Measurements from ENCODE around the gene DGCR2.
"Not testable (repeated sequence)": the region's sequence is repeated elsewhere in the genome, so short reads cannot be mapped to it uniquely, and the experiment has no call there.

Gene DGCR2

DNA sequence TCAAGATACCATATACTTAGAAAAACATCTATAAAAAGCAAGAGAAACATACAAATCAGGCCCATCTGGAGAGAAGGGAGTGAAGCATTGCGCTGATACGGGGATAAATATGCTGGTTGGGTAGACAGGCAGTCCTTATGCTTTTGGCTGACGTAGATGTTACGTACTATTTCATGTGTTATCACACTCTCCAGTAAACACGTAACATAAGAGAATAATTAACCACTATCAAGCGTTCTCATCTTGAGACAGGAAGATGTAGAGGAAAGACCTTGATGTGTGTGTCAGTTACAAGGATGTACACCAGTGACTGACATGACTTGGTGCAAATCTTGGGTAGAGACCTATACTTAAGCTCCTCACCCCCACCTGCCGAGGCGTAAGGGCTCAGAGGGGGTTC, 99.5 kb downstream of the DGCR2 start:
- no peak for DNase-seq

DNA sequence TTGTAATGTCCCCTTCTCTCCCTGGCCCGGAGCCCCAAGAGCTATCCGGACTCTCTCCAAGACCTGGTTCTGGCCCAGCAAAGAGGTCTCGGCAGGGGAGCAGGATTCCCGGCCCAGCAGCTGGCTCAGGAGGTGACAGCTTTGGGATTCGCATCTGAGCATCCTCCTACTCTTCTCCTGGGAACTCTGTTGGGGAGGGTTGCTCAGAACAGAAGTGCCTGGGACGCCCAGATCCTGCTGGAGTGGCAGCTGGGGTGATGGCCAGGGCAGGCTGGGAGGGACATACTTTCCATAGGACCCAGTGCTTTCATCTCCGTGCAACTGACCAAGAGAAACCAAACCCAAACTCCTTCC, 102.6 kb downstream of the DGCR2 start:
- DNase-seq, result no peak

DNA sequence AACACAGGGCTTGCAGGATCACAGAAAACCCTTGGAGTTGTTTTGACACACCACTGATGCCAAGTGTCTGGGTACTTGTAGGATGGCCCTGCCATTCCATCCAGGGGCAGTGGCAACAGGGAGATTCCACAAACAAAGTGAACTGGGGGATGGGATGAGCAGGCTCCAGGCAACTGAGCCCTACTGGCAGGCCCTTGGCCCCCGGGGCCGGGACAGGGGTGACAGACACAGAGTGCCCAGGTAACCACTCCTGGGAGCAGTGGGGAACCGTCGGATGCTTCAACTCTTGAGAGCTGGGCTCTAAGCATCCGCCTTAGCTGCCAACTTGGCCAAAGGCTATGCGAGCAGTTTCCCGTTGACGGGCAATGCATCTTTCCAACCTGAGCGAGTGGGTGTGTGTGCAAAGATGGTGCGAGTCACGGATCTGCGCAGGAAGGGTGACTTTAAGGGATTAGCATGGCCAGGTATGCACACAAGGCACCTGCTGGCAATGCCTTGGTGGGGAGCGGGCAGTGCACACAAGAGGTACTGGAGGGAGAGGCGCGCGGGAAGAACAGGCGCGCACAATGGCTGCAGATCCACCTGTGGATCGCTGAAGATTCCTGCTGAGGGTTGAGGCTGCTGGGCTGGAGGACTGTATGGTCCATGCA, 103.1 kb downstream of the DGCR2 start:
- no peak for DNase-seq

DNA sequence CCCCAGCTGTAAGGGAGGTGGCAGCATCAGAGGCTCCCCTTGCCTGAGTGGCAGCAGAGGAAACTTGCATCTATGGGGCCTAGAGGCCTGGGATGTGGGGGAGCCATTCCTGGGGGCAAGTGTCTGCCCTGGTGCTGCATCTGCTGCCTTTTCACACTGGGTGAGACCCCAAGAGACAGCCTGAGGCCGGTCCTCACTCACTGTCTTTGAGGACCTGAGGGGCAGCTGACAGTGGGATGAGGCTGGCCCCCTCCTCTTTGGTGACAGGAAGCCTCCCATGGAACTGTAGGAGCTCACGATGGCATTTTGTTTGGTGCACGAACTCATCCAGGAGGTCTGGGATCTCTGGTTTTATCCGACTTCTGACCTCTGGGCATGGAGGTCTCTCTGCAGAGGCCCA, 104.0 kb downstream of the DGCR2 start:
- no peak for DNase-seq

DNA sequence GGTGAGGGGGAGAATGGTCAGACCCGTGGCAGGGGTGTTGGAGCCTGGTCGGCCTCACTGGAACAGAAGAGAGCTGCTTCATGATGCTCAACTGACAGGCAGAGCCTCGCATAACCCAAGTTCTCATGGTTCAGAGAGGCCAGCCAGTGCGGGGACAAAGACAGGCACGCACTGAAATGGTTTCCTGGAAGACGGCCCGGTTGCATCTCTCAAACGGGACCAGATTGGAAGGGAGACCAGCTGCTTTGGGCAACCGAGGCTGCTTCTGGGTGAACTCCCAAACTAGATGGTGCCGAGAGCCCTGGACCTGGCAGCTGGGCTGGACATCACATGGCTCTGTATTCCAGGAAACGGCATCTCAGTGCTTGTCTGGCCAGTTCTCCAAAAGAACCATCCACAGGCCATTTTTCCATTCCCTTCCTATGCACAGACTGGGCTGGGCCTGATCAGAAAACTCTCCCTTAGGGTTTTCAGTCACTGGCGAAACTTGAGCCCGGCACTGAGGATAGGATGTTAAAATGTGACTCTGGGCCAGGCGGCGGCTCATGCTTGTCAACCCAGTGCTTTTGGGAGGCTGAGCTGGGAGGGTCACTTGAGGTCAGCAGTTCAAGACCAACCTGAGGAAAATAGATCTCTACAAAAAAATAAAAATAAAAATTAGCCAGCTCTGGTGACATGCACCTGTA, 106.0 kb downstream of the DGCR2 start:
- no peak for DNase-seq

DNA sequence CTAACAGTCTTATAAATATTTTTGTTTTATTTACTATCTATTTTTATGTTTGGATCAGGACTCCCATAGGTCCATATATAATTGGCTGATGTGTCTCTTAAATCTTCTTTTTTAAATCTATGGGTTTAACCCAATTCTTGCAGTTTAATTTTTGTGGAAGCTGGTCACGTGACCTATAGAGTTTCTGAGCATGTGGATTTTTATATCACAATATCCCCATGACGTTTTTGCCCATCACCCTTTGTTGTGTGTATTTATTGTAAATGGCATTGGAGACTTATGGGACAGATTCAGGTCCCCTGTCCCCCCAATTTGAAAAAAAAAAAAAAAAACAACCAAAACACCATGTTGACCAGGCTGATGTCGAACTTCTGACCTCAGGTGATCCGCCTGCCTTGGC, 107.3 kb downstream of the DGCR2 start:
- no peak for DNase-seq

DNA sequence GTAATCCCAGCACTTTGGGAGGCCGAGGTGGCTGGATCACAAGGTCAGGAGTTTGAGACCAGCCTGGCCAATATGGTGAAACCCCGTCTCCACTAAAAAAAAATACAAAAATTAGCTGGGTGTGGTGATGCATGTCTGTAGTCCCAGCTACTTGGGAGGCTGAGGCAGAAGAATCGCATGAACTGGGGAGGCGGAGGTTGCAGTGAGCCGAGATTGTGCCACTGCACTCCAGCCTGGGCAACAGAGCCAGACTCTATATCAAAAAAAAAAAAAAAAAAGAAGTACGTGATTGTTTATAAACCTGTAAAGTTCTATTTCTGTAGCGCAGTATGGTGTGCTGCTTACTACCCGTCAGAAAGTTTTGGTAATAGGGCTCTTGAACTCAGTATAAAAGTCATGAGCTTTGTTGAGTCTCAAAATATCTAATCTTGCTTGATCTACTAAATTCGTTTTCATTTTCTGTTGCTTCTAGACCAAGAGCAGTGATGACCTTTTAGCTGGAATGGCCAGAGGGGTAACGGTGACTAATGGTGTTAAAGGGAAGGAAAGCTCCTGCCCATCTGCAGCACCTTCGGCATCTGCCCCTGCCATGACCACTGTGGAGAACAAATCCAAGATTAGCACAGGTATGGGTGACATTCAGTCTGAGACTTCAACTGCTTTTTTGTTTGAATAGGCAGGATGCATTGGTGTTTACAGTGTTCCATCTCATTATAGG, 108.2 kb downstream of the DGCR2 start:
- not testable (repeated sequence) for DNase-seq

DNA sequence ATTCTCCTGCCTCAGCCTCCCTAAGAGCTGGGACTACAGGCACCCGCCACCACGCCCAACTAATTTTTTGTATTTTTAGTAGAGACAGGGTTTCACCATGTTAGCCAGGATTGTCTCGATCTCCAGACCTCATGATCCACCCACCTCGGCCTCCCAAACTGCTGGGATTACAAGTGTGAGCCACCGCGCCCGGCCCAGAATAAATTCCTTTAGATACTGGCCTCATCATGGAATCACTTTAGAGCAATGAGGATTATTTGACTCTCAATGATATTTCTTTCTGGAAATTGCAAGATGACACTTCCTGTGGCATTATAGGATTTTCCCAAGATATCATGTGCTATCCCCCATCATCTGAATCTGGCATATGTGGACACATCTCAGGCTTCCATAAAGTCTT, 108.8 kb downstream of the DGCR2 start:
- not testable (repeated sequence) for DNase-seq

DNA sequence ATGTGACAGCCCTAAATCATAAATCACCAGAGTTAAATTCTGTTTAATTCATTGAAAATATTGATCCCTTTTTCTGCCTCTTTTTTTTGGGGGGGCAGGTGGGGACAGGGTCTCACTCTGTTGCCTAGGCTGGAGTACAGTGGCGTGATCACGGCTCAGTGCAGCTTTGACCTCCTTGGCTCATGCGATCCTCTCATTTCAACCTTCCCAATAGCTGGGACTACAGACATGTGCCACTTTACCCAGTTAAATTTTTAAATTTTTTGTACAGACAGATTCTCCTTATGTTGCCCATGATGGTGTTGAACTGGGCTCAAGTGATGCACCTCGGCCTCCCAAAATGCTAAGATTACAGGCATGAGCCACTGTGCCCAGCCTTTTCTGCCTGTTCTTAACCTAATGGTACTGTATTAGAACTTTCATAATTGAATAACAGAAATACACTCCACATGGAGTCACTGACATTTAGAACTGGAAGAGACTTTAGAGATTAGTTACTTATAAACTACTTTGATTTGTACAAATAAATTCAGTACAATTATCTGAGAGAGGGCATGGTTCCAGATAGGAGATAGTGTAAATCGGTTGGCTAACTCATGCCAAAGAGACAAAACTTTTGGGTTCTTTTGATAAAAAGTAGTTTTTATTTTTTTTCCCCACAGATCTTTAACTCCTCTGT, 109.8 kb downstream of the DGCR2 start:
- no peak for DNase-seq

DNA sequence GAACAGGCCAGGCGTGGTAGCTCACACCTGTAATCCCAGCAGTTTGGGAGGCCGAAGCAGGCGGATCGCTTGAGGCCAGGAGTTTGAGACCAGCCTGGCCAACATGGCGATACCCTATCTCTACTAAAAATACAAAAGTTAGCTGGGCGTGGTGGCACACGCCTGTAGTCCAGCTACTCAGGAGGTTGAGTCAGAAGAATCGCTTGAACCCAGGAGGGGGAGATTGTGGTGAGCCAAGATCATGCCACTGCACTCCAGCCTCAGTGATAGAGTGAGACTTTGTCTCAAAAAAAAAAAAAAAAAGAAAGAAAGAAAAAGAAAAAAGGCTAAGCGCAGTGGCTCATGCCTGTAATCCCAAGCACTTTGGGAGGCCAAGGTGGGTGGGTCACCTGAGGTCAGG, 110.6 kb downstream of the DGCR2 start:
- DNase-seq, result not testable (repeated sequence)

DNA sequence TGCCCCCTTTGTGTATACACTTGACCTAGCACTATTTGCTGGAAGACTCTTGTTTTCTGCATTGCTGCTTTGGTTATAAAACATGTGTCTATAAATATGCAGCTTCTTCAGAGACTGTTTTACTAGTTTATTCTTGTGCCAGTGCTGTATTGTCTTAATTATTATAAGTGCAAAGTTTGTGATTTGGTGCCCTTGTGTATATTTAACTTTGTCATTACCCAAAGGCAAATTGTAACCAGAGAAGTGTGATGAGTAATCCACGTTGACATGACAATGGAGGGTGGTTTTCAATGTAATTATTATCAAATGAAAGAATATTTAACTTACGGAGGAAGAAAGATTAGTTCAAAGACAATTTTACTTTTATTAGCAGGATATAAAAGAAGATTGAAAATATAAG, 111.1 kb downstream of the DGCR2 start:
- DNase-seq, result no peak

DNA sequence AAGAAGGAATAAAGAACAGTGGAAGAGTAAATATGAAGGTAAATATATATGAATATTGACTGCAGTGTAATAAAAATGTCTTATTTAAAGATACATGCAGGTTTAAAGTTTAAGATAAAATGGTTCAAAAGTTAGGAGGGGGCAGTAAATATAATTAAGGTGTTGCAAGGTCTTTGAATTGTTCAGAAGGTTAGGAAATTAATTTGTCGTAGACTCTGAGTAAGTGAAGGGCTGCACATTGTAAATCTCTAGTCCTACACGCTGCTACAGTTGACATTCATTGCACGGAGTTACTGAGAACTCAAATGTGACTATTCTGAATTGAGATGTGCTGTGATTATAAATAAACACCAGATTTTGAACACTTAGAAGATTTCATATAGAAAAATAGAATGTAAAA, 116.3 kb downstream of the DGCR2 start:
- no peak for DNase-seq

DNA sequence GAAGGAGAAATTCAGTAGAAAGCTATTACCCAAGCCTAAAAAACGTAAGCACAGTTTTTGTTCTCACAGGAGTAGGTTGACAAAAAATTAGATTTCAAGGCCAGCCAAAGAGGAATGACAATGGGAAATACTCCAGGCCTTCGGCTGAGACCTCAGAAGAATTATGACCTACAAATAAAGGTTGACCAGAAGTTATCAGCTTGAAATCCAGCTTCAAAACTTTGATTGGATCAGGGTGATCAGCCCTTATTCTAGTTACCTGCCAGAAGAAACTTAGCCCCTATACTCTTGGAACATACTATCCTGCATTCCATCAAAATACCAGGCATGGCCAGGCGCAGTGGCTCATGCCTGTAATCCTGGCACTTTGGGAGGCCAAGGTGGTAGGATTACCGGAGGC, 117.7 kb downstream of the DGCR2 start:
- no peak for DNase-seq

DNA sequence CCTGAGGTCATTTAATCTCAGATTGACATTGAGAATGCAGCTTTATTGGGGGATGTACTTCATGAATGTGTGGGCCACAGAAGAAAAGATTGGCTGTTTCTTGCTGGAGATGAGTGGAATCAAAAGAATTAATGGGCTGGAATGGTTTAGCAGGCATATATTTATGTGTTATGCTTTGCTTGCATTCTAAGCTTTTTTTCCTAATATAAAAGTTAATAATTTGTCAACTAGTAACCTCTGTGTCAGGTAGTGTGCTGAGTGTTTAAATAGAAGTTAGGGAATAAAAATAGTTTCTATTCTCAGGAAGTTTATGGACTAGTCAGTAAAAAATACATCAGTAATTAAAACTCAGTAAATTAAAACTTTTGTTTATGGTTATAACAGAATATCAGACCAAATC, 118.7 kb downstream of the DGCR2 start:
- DNase-seq, result no peak

DNA sequence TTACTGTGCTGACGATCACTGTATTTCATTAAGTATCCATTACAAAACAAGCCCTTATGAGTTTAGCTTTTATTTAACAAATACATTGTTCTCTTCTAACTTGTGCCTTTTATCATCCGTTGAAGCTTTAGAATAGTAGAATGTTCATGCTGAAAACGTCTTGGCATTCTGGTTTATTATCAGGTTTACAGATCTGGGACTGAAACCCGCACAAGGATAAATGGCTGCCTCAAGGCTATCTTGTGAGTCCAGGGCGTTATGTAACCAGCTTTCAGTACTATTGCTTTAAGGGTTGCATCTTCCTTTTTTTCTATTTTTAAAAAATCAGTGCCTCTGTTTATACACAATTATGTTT, 119.6 kb downstream of the DGCR2 start:
- DNase-seq, result no peak

DNA sequence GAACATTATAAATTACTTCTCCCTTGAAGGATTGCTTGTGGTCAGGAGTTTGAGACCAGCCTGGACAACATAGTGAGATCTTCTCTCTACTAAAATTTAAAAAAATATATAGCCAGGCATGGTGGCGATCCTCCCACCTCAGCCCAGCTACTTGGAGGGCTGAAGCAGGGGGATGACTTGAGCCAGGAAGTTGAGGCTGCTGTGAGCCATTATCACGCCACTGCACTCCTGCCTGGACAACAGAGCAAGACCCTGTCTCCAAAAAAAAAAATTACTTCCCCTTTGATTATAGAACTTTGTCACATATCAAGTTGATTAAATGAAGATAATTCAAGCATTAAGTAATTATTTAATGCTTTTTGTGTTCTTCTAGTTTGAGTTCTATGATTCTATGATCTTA, 121.0 kb downstream of the DGCR2 start:
- no peak for DNase-seq

DNA sequence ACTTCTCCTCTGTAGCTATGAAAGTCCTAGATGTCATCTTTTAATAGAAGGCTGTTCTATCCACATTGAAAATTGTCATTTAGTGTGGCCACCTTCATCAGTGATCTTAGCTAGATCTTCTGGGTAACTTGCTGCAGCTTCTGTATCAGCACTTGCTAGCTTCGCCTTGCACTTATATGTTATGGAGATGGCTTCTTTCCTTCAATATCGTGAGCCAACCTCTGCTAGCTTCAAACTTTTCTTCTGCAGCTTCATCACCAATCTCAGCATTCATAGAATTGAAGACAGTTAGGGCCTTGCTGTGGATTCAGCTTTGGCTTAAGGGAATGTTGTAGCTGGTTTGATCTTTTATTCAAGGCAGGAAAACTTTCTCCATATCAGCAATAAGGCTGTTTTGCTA, 122.1 kb downstream of the DGCR2 start:
- not testable (repeated sequence) for DNase-seq

DNA sequence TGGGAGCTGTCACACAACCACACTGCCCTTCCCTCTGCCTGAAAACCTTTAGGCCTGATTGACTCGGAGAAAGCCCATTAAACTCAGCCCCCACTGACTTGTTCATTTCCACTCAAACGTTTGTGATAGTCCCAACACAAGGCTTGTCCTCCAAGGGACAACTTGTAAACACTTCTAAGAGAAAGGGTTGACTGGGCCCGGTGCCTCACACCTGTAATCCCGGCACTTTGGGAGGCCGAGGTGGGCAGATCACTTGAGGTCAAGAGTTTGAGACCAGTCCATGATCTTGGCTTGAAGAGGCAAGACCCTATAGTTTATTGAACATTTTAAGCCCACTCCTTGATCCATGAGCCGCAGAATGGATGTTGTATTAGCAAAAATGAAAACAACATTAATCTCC, 122.8 kb downstream of the DGCR2 start:
- no peak for DNase-seq

DNA sequence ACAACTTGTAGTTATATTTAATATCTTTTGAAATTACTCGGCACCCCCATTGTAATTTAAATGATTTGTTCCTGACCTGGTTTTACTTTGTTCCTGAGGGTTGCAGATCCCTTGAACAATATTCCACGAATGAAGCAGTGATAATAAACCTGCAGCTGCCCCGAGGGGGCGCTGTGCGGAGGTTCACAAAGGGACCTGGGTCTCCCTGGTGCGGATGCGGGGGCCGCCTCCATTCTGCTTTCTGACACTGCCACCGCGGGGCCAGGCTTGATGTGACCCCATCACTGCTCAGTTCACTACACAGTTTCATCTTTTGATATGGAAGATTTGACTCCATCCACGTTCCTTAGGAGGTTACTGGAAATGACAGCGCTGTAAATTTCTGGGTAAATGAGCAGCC, 123.2 kb downstream of the DGCR2 start:
- no peak for DNase-seq

DNA sequence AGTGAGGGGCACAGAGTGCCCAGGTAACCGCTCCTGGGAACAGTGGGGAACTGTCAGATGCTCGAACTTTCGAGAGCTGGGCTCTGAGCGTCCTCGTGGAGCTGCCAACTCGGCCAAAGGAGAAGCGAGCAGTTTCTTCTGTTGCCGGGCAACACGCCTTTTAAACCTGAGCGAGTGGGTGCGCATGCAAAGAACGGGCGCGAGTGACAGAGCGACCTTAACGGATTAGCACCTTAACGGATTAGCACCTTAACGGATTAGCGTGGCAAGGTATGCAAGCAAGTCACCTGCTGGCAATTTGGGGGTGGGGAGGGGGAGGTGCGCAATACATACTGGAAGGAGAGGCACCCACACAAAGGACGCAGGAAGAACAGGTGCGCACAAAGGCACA, 124.3 kb downstream of the DGCR2 start:
- DNase-seq, result no peak

DNA sequence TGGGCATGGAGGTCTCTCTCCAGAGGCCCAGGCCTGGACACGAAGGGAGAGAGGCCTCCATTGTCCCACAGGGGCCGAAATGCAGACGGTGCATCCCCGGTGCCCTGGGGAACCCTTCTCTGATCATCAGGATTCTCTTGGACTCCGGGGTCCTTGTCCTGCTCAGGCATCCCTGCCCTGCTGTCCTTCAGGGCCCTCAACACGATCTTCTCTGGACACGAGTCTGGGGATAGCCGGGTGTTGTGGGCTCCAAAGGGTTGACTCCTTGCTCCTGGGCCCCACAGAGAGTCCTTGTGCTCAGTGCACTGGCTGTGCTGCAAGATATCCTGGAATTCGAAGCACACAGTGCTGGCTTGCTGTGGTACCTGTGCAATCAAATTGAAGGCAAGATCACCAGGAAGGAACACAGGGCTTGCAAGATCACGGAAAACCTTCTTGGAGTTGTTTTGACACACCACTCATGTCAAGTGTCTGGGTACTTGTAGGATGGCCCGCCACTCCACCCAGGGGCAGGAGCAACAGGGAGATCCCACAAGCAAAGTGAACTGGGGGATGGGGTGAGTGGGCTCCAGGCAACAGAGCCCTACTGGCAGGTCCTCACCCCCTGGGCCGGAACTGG, 124.8 kb downstream of the DGCR2 start:
- no peak for DNase-seq

DNA sequence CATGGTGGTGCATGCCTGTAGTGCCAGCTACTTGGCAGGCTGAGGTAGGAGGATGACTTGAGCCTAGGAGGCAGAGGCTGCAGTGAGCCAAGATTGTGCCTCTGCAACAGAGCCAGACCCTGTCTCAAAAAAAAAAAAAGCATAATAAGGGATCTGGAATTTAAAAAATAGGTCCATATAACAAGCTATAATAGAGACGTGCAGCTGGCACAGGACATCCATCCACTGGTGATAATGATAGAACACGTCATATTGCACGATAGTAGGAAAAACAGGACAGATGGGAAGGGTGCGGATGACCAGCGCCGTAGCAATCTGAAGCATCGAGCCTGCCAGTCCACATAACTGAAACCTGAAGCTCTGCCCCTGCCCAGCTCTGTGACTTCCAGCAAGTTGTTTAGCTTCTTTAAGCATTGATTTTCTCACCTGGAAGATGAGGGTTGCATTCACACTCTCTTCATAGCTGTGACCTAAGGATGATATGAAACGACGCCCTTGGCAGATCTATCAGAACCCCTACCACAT, 125.8 kb downstream of the DGCR2 start:
- DNase-seq, result no peak

DNA sequence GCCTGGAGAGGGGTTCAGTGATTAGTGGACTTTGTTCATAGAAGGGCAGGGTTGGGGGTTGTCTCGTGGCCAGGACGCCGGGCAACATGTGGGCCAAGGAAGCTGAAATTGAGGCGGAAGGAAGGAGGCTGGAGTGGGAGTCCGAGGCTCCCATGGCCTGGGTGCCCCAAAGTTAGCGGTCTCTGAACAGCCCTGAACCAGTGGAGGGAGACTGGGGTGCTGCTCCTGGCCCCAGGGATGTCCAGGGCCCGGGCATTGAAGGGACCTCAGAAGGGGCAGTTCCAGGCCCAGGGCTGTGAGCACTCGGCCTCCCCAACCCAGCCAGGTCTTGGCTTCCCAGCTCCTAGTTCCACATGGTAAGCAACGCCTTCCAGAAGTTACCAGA, 126.9 kb downstream of the DGCR2 start:
- DNase-seq, result no peak
